HG03159 (cell line): Measurements from ENCODE around the gene TMEM94.
A peak's percentile ranks its signal among the peaks of the same experiment; 100 is the strongest.
"Not testable (repeated sequence)": the region's sequence is repeated elsewhere in the genome, so short reads cannot be mapped to it uniquely, and the experiment has no call there.

Experiments
- ATAC-seq: cut with Tn5 transposase; IDR thresholded peaks from one replicate; pipeline ENCODE4 v1.9.1; 2021; ENCODE audit warnings: mild to moderate bottlenecking, moderate library complexity; ENCODE audit not compliant: unreplicated experiment

The TMEM94 gene

DNA sequence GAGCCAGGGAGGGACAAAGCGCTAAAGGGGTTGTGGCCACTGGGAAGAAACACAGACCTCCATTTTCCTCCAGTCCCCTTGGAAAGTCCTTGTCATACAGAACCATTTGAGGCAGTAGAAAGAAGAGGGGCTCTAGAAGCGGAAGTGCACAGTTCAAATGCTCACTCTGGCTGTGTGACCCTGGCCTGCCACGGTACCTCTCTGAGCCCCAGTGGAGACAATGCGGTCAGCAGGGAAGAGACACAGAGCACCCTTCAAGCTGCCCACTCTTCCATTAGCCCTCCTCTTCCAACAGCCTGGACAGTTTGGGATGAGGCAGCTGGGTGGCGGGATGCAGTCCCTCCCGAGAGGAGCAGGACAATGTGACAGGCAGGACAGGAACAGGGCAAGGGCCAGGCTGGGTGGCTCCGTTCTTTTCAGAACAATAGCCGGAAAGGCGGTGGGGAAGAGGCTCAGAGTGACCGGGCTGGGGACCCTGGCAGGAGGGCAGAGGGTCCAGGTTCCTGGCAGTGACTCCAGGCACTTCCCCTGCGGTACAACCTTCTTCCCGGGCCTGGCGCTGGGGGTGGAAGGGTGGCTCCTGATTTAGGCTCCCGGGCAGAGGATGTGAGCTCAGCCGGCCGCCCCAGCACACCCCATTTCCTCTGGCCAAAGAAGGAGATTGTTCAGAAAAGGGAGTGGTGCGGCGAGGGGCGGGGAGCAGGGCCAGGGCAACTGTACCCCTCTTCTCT lies 53.3 kb downstream of the TMEM94 start:
- ATAC-seq = no peak

GRCh38 chr17:75511270-75511609 lies 54.8 kb downstream of the TMEM94 start:
- no peak for ATAC-seq

DNA sequence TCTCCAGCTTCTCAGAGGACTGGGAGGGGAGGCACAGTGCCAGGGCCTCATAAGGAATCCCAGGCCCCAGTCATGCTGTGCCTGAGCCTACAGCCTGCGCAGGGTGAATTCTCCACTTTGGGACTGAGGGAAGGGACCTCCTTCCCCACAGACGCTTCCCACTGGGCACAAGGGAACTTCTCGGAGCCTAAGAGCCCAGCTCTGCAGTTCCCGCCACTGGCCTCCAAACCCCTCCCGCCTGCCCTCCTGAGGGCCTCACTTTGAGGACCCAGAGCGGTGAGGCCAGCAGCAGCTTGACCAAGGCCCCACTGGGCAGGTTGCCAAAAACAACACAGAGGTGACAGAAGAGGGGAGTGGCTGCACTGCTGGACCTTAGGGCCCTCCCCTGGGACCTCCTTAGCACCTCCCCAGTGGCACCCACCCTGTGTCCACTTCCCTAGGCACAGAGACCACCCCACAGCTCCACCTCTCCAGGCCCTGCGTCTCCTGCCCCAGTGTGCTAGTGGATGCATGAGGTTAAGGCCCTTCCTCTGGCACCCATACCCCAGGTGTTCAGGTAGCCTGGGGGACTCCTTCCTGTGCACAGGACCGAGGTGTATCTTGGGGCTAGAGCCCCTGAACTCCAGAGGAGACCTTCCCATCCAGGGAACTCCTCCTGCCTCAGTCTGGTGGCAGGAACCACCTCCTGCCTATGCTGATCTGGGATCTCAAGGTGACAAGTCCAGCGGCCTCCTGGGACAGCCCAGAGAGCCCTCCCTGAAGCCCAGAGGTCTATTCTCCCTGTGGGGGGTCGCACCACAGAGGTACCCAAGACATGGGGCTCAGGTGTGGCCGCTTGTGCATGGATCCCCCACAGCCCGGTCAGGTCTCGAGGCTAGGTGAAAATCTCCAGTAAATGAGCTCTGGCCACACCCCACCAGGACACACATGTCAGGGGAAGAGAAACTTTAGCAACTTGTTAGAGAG lies 55.5 kb downstream of the TMEM94 start:
- no peak for ATAC-seq

DNA sequence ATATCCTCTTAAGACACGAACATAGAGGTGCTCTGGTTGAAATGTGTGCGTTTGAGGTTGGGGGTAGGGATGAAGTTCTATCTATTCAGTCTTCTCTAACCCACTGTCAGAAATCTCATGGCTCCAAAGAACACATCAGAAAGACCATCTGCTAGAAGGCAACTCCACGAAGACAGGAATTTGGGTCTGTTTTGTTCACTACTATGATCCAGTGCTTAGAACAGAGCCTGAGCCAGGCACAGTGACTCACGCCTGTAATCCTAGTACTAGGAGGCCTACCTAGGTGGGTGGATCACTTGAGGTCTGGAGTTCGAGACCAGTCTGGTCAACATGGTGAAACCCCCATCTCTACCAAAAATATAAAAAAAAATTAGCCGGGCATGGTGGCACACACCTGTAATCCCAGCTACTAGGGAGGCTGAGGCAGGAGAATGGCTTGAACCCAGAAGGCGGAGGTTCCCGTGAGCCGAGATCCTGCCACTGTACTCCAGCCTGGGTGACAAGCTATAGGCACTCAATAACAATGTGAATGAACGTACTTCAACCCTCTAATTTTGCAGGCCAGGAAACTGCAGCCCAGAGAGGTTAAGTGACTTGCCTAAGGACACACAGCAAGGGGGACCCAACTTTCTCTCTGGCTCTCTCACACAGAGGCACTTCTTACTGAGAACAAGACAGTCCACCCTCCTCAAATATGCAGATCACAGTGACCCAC lies 56.6 kb downstream of the TMEM94 start:
- ATAC-seq = no peak

DNA sequence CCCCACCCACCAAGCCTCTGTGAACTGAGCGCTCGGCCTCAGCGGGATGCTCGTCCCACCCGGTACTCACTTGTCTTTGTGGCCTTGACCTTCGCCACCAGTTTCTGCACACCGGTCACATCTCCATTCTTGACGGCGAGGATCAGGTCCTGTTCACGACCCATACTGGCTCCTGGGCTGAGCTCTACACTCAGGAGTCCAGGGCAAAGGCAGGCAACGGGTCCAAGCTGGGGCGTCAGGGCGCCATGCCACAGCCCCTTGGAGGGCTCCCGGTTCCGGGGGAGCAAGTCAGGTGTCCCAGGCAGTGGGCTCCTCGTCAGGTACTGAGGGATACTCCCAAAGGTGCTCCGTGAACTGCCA lies 57.2 kb downstream of the TMEM94 start:
- ATAC-seq = no peak

GRCh38 chr17:75514299-75514918 lies 58.0 kb downstream of the TMEM94 start:
- no peak for ATAC-seq

DNA sequence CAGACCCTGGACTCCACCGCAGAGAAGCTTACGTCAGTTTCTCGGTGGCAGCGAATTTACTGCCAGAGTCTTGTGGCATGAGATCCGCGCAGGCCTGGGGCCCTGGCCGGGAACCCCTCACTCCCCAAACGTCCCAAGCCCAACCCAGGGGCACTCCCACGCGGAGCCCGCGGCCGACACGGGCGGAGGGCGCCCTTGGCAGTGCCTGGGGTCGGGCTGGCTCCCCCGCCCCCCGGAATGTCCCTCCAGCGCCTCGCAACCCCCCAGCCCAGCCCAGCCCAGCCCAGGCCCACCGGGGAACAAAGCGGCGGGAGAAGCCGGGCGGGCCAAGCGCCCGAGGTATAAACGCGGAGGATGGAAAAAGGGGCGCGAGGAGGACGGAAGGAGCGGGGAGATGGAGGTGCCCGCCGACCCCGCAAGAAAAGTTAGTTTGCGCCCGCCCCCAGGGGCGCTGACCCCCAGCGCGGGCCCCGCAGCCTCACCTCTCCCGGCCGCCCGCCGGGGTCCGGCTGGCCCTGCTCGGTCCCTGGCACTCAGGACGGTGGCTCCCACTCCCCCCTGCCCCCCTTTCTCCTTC lies 58.6 kb downstream of the TMEM94 start:
- no peak for ATAC-seq

- ATAC-seq = peak; percentile 48
Measured at GRCh38 chr17:75515496-75516254, 59.2 kb downstream of the TMEM94 start, which contains the start of gene CASKIN2. CASKIN2 (minus strand) TSS chr17:75515537; CDS start chr17:75513804, 1,733 bp downstream.

- ATAC-seq = peak; percentile 73
Measured at GRCh38 chr17:75516255-75516618, 59.8 kb downstream of the TMEM94 start, which contains the start of gene TSEN54. TSEN54 (plus strand) TSS chr17:75516528; CDS start chr17:75516561, 33 bp downstream.

DNA sequence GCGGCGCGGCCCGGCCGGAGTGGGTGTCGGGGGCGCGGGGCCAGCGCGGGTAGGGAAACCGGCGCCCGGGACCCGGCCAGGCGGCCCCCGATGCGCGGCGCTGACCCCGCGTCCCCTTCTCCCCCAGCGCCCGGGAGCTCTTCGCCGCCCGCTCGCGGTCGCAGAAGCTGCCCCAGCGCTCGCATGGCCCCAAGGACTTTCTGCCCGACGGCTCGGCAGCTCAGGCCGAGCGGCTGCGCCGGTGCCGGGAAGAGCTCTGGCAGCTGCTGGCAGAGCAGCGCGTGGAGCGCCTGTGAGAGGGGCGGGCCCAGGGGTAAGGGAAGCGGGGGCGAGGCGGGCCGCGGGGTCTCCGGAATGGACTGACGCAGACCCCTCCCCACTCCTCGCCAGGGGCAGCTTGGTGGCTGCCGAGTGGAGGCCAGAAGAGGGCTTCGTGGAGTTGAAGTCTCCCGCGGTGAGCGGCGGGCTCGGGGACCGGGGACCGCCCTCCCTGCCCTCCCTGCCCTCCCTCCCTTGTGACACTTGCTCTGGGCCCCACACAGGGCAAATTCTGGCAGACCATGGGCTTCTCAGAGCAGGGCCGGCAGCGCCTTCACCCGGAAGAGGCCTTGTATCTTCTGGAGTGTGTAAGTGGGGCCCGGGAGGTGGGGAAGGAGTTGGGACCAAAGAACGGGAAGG lies 60.3 kb downstream of the TMEM94 start:
- ATAC-seq = peak; percentile 4

DNA sequence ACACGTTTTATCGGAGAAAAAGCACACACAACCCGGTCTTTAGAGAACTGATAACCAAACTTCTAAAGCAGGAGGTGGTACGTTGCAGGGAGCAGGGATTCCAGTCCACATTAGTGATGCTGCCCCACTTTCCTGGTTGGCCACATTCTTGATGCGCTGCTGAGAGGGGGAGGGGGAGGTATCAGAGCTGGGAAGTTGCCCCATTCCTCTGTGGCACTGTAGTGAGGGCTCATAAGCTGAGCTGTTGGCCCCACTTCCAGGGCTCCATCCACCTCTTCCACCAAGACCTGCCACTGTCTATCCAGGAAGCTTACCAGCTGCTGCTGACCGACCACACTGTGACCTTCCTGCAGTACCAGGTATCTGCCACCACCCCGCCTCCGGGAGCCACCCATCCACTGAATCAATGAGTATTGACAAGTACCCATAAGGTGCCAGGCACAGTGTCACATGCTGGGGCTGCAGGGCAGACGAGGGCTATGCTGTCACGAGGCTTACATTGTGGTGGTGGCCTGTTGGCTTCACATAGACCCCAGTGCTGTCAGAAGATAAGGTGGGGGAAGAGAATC lies 60.9 kb downstream of the TMEM94 start:
- ATAC-seq = no peak

DNA sequence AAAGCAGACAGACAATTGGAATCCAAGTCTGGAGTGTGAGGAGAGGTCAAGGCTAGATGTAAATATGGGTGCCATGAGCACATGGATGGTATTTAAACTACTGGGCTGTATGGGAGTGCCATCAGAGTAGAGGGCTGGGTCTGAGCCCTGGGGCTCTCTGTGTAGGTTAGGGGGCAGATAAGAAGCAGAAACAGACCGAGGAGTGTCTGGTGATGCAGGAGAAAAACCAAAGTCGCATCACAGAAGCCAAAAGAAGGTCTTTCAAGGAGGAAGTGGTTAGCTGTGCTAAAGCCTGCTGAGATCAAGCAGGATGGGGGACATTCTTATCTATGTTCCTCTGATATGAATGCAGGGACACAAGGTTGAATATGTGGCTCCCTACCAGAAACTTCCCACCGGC lies 61.8 kb downstream of the TMEM94 start:
- no peak for ATAC-seq

DNA sequence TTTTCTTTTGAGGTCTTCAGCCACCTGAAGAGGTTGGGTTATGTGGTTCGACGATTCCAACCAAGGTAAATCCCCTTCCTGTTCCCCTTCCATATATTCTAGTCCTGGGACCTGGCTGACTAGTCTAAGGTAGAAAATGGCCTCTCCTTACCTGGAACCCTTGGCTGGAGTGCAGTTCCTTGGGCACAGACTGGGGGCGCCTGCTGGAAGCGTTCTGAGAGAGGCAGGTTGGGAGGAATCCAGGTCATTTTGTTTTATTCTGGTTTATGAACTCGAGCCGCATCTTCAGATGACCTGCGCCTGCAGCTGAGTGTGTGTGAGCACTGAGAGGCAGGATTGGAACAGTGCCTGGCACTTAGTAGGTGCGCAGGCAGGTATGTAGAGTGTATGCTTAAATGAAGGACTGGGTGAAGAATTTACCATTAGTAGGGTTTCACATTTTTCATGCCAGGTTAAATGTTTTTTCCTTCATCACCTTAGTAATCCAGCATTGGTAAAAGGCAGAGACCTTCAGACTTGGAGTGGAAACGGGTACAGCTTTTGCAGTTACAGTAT lies 62.6 kb downstream of the TMEM94 start:
- no peak for ATAC-seq

DNA sequence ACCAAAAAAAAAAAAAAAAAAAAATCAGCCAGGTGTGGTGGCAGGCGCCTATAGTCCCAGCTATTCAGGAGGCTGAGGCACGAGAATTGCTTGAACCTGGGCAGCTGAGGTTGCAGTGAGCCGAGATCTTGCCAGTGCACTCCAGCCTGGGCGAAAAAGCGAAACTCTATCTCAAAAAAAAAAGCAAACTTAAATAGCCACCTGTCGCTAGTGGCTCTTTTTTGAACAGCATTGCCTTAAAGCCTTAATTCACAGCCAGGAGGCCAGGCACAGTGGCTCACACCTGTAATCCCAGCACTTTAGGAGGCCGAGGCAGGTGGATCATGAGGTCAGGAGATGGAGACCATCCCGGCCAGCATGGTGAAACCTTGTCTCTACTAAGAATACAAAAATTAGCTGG lies 64.0 kb downstream of the TMEM94 start:
- ATAC-seq = not testable (repeated sequence)

GRCh38 chr17:75521290-75521689 lies 64.9 kb downstream of the TMEM94 start:
- ATAC-seq = no peak

GRCh38 chr17:75521951-75522727 lies 65.7 kb downstream of the TMEM94 start:
- ATAC-seq = no peak

DNA sequence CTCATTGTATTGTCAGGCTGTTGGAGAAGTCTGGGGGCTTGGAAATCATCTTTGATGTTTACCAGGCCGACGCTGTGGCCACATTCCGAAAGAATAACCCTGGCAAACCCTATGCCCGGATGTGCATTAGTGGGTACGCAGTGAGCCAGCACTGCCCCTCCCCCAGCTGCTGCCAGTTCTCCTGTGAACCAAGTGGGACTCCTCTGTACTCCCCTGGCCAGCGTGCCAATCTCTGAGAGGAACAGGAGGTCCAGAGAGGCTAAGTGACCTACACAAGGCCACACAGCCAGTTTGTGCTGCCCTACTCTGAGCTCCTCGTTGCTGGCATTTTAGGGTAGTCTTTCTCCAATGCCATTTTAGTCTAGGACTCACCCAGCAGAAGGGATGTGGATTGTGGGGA lies 67.2 kb downstream of the TMEM94 start:
- ATAC-seq = no peak
